Motor neuron (in vitro differentiated cells): ENCODE data around the gene LATS2. TPM values are rescaled to one million over a fixed set of nuclear protein-coding genes. Genes with fewer than 3 reads are reported as not detected.

ENCODE experiments used
- total RNA-seq, 8 experiments: library from RNA; unstranded; fragments of 300-600 nt; gene quantifications; 2 replicates each; pipeline versions ENCODE4 v1.2.3 to v1.2.4, GENCODE V29; 2022

The LATS2 gene
- total RNA-seq, 8 experiments from 2014 or later, result 4.8 to 13.0 (median 9.0) TPM

Other genes with a start within 250 kb of the LATS2 start
- gene XPO4, start 158.8 kb downstream of the LATS2 start, total RNA-seq, result 10 to 100 TPM; 11.4 to 32.2 (median 15.3) TPM
- 100 to 1,000 TPM in 5 of 8 experiments, 10 to 100 TPM in 3; 66.4 to 126 (median 105) TPM for gene SAP18, start 78.5 kb upstream of the LATS2 start, total RNA-seq
- gene SKA3, start 115.0 kb upstream of the LATS2 start, total RNA-seq, result 10 to 100 TPM in 3 of 8 experiments, 1 to 10 TPM in 4, under 1 TPM in 1; 0.15 to 16.0 (median 2.2) TPM
- gene MRPL57, start 115.1 kb upstream of the LATS2 start, total RNA-seq, result 10 to 100 TPM; 17.7 to 29.7 (median 24.7) TPM